ENCODE results near the gene CETP. TPM values are rescaled to one million over a fixed set of nuclear protein-coding genes. Genes with fewer than 3 reads are reported as not detected.

CETP gene
- total and polyA plus RNA-seq, 2 of the 13 experiments (the other 11 are each of a cell fraction or from before 2014, with no cell fraction given): 0.31 to 9.8 TPM

DNA sequence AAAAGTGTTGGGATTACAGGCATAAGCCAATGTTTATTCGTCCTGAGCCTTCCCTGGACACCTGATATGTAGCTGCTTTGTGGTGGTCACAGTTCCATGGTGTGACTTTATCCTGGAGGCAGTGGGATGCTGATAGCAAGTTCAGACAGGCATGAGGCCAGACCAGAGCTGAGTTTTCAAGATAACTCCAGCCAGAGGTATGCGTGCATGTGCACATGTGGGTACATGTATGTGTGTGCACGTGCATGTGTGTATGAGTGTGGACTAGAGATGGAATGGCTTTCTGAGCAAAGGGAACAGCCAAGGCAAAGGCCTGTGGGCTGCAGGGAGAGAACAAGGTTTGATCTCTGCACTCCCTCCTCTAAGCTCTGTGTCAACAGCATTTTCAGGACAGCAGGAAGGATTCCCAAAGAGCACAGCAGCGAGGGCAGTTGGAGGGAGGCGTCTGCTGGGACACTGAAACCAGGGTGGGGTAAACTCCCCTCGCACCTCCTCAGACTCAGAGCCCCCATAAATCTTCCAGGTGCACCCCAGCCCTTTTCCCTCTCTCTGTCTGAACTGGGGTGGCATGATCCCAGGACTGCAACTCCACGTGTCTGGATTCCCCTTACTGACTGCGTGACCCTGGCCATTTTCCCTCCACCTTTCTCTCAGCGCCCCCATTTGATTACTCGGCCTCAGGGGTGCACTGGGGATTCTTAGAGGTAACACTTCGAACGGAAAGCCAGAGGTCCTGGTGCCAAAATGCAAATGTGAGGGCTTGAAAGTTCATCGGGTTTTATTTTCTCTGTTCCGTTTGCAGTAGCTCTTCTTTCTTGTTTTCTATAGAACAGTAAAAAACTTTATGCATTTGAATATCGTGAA is 42.9 kb downstream of the CETP start (continued):
- TF ChIP-seq, protein P1, sequence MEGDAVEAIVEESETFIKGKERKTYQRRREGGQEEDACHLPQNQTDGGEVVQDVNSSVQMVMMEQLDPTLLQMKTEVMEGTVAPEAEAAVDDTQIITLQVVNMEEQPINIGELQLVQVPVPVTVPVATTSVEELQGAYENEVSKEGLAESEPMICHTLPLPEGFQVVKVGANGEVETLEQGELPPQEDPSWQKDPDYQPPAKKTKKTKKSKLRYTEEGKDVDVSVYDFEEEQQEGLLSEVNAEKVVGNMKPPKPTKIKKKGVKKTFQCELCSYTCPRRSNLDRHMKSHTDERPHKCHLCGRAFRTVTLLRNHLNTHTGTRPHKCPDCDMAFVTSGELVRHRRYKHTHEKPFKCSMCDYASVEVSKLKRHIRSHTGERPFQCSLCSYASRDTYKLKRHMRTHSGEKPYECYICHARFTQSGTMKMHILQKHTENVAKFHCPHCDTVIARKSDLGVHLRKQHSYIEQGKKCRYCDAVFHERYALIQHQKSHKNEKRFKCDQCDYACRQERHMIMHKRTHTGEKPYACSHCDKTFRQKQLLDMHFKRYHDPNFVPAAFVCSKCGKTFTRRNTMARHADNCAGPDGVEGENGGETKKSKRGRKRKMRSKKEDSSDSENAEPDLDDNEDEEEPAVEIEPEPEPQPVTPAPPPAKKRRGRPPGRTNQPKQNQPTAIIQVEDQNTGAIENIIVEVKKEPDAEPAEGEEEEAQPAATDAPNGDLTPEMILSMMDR (CRISPR knock-in tag; IDR thresholded peaks at IDR 0.05): peak; percentile 13; the same call in 1 of the 2 replicates
- TF ChIP-seq KDM1A (CRISPR knock-in tag; IDR thresholded peaks at IDR 0.05) (peak; percentile 76; the same call in 1 of the 2 replicates), ZNF547 (CRISPR knock-in tag; IDR thresholded peaks at IDR 0.05) (no peak), ZNF33B (CRISPR knock-in tag; IDR thresholded peaks at IDR 0.05) (0 out of 2 replicates have a peak, but pooled peaks have one; percentile 74), IRF2 (CRISPR knock-in tag; IDR thresholded peaks at IDR 0.05) (peak; percentile 84), TBX2 (CRISPR knock-in tag; IDR thresholded peaks at IDR 0.05; ENCODE audit: borderline replicate concordance) (peak; percentile 71; the same call in 1 of the 2 replicates), FOSL2 (CRISPR knock-in tag; IDR thresholded peaks at IDR 0.05) (0 out of 2 replicates have a peak, but pooled peaks have one; percentile 20), SIX4 (CRISPR knock-in tag; IDR thresholded peaks at IDR 0.05) (no peak), BRCA1 (CRISPR knock-in tag; IDR thresholded peaks at IDR 0.05) (0 out of 2 replicates have a peak, but pooled peaks have one; percentile 47), MXD4 (CRISPR knock-in tag; IDR thresholded peaks at IDR 0.05) (peak; percentile 24; the same call in 1 of the 2 replicates), CBX1 (IDR thresholded peaks at IDR 0.05; ENCODE audit: low read depth) (peak; percentile 86)
- TF ChIP-seq, protein P2, sequence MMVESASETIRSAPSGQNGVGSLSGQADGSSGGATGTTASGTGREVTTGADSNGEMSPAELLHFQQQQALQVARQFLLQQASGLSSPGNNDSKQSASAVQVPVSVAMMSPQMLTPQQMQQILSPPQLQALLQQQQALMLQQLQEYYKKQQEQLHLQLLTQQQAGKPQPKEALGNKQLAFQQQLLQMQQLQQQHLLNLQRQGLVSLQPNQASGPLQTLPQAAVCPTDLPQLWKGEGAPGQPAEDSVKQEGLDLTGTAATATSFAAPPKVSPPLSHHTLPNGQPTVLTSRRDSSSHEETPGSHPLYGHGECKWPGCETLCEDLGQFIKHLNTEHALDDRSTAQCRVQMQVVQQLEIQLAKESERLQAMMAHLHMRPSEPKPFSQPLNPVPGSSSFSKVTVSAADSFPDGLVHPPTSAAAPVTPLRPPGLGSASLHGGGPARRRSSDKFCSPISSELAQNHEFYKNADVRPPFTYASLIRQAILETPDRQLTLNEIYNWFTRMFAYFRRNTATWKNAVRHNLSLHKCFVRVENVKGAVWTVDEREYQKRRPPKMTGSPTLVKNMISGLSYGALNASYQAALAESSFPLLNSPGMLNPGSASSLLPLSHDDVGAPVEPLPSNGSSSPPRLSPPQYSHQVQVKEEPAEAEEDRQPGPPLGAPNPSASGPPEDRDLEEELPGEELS (CRISPR knock-in tag; IDR thresholded peaks at IDR 0.05): peak; percentile 61; the same call in 1 of the 2 replicates
- TF ChIP-seq, protein P3, sequence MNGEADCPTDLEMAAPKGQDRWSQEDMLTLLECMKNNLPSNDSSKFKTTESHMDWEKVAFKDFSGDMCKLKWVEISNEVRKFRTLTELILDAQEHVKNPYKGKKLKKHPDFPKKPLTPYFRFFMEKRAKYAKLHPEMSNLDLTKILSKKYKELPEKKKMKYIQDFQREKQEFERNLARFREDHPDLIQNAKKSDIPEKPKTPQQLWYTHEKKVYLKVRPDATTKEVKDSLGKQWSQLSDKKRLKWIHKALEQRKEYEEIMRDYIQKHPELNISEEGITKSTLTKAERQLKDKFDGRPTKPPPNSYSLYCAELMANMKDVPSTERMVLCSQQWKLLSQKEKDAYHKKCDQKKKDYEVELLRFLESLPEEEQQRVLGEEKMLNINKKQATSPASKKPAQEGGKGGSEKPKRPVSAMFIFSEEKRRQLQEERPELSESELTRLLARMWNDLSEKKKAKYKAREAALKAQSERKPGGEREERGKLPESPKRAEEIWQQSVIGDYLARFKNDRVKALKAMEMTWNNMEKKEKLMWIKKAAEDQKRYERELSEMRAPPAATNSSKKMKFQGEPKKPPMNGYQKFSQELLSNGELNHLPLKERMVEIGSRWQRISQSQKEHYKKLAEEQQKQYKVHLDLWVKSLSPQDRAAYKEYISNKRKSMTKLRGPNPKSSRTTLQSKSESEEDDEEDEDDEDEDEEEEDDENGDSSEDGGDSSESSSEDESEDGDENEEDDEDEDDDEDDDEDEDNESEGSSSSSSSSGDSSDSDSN (CRISPR knock-in tag; IDR thresholded peaks at IDR 0.05): peak; percentile 55; the same call in 1 of the 2 replicates
- TF ChIP-seq, protein P4, sequence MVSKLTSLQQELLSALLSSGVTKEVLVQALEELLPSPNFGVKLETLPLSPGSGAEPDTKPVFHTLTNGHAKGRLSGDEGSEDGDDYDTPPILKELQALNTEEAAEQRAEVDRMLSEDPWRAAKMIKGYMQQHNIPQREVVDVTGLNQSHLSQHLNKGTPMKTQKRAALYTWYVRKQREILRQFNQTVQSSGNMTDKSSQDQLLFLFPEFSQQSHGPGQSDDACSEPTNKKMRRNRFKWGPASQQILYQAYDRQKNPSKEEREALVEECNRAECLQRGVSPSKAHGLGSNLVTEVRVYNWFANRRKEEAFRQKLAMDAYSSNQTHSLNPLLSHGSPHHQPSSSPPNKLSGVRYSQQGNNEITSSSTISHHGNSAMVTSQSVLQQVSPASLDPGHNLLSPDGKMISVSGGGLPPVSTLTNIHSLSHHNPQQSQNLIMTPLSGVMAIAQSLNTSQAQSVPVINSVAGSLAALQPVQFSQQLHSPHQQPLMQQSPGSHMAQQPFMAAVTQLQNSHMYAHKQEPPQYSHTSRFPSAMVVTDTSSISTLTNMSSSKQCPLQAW (CRISPR knock-in tag; IDR thresholded peaks at IDR 0.05): peak; percentile 26; the same call in 1 of the 2 replicates
- TF ChIP-seq, protein P5, sequence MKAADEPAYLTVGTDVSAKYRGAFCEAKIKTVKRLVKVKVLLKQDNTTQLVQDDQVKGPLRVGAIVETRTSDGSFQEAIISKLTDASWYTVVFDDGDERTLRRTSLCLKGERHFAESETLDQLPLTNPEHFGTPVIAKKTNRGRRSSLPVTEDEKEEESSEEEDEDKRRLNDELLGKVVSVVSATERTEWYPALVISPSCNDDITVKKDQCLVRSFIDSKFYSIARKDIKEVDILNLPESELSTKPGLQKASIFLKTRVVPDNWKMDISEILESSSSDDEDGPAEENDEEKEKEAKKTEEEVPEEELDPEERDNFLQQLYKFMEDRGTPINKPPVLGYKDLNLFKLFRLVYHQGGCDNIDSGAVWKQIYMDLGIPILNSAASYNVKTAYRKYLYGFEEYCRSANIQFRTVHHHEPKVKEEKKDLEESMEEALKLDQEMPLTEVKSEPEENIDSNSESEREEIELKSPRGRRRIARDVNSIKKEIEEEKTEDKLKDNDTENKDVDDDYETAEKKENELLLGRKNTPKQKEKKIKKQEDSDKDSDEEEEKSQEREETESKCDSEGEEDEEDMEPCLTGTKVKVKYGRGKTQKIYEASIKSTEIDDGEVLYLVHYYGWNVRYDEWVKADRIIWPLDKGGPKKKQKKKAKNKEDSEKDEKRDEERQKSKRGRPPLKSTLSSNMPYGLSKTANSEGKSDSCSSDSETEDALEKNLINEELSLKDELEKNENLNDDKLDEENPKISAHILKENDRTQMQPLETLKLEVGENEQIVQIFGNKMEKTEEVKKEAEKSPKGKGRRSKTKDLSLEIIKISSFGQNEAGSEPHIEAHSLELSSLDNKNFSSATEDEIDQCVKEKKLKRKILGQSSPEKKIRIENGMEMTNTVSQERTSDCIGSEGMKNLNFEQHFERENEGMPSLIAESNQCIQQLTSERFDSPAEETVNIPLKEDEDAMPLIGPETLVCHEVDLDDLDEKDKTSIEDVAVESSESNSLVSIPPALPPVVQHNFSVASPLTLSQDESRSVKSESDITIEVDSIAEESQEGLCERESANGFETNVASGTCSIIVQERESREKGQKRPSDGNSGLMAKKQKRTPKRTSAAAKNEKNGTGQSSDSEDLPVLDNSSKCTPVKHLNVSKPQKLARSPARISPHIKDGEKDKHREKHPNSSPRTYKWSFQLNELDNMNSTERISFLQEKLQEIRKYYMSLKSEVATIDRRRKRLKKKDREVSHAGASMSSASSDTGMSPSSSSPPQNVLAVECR (CRISPR knock-in tag; IDR thresholded peaks at IDR 0.05; ENCODE audit: borderline replicate concordance): peak; percentile 53; the same call in 1 of the 2 replicates
